ENCODE data around the gene PADI4.

The PADI4 gene

DNA sequence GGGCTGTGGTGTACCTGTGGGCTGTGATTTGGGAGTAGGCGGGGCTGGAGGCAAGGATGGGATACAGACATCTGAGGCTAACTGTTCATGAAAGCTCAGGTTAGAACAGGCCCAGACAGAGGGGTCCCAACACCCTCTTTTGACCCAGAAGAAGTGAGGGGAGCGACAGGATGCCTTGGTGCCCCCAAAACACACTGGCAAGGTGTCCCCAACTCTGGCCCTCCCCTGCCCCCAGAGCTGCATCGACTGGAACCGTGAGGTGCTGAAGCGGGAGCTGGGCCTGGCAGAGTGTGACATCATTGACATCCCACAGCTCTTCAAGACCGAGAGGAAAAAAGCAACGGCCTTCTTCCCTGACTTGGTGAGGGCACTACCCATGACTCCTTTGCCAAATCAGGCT, 27.6 kb upstream of the PADI4 start:
- DNase-seq (ENCODE audit: low spot score): no peak
- H3K27ac ChIP-seq: peak overlapping the region; percentile 87; the same call in 1 of the 2 replicates
- ChIA-PET POLR2A (ENCODE audit: low non-redundant PET) (interaction anchor here (0.6 kb wide), 1 partner anchor 9 kb away, joined by 5 read pairs; no protein-coding TSS in a partner anchor), CTCF (interaction anchor here (0.6 to 0.9 kb wide), 2 partner anchors 154 to 160 kb away, joined by 3 to 4 read pairs; no protein-coding TSS in a partner anchor)
- TF ChIP-seq, protein P1, sequence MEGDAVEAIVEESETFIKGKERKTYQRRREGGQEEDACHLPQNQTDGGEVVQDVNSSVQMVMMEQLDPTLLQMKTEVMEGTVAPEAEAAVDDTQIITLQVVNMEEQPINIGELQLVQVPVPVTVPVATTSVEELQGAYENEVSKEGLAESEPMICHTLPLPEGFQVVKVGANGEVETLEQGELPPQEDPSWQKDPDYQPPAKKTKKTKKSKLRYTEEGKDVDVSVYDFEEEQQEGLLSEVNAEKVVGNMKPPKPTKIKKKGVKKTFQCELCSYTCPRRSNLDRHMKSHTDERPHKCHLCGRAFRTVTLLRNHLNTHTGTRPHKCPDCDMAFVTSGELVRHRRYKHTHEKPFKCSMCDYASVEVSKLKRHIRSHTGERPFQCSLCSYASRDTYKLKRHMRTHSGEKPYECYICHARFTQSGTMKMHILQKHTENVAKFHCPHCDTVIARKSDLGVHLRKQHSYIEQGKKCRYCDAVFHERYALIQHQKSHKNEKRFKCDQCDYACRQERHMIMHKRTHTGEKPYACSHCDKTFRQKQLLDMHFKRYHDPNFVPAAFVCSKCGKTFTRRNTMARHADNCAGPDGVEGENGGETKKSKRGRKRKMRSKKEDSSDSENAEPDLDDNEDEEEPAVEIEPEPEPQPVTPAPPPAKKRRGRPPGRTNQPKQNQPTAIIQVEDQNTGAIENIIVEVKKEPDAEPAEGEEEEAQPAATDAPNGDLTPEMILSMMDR (conservative IDR thresholded peaks at IDR 0.05; ENCODE audit: low read depth): no peak

DNA sequence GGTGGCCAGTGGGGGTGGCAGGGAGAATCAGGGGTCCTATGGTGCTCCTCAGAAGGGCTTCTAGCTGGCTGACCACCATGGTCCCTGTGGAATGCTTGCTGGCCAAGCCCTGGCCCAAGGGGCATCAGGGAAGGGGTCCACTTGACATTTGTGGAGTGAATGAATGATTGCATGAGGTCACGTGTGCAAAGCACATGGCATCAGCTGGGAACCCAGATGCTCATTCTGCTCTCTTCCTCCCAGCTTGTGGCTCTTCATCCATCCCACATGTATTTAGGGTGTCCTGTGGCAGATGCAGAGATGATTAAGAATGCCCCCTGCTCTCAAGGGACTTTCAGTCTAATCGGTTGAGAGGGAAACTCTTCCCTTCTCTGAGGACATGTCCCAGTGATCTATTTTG, 27.1 kb upstream of the PADI4 start:
- CTCF ChIA-PET: interaction anchor here (0.6 to 0.8 kb wide), 2 partner anchors 124 to 161 kb away, joined by 3 to 4 read pairs; no protein-coding TSS in a partner anchor
- POLR2A ChIA-PET (ENCODE audit: low non-redundant PET): no interaction called here
- DNase-seq (ENCODE audit: low spot score): no peak
- TF ChIP-seq, protein P1 (conservative IDR thresholded peaks at IDR 0.05; ENCODE audit: low read depth): no peak
- peak overlapping the region; percentile 87; the same call in 1 of the 2 replicates for H3K27ac ChIP-seq

DNA sequence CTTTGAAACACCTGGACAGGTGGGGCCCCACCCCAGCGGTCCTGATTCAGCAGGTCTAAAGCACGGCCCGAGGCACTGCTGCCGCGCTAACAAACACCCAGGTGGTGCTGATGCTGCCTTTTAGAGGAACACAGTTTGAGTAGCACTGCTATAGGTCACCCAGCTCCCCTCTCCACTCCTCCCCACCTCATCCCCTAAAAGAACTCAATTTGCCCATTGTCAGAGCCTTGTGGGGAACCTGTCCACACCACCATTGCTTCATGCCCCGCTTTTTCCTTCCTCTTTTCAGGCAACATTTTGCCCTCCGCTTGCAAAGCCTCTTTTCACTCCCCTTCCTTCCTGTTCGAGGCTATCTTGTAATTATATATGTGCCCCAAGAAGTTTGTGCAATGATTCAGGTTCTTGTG, 26.2 kb upstream of the PADI4 start:
- ChIA-PET CTCF (interaction anchor here (0.6 to 0.8 kb wide), 3 partner anchors 26 to 124 kb away, joined by 3 to 4 read pairs (median 4); partner anchors contain the start of gene PADI4), POLR2A (ENCODE audit: low non-redundant PET) (no interaction called here)
- TF ChIP-seq, protein P1 (conservative IDR thresholded peaks at IDR 0.05; ENCODE audit: low read depth): no peak
- peak overlapping the region; percentile 6; the same call in 1 of the 2 replicates for H3K27ac ChIP-seq
- no peak for DNase-seq (ENCODE audit: low spot score)

DNA sequence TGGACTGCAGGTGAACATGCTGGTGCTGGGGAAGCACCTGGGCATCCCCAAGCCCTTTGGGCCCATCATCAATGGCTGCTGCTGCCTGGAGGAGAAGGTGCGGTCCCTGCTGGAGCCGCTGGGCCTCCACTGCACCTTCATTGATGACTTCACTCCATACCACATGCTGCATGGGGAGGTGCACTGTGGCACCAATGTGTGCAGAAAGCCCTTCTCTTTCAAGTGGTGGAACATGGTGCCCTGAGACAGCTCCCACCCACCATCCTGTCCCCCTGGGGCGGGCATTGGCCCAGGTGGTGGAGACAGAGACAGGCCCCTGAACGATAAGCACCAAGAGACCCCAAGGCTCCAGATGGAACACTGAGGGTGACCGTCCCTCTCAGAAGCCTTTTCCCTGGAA, 25.2 kb upstream of the PADI4 start:
- ChIA-PET CTCF (interaction anchor here (0.6 kb wide), 1 partner anchor 56 kb away, joined by 3 read pairs; no protein-coding TSS in a partner anchor), POLR2A (ENCODE audit: low non-redundant PET) (no interaction called here)
- DNase-seq (ENCODE audit: low spot score): no peak
- H3K27ac ChIP-seq: no peak overlapping the region
- TF ChIP-seq, protein P1 (conservative IDR thresholded peaks at IDR 0.05; ENCODE audit: low read depth): no peak

DNA sequence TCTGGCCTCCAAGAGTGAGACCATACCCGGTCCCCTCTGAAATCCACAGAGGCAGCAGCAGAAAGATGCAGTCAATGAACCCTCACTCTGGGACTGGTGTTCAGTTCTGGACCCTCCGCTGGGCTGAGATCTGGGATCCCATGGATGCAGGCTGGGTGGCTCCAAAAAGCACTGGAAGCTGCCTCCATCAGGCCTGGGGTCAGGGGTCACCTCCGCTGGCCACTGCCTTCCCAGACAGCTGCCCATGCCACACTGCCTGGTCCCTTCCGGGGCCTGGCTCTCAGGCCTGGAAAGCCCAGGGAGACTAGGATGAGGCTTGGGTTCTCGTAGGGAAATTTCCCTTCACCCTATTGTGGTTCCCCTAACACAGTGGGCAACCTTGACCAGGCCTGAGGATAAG, 21.4 kb upstream of the PADI4 start:
- ChIA-PET POLR2A (ENCODE audit: low non-redundant PET) (no interaction called here), CTCF (interaction anchor here (2.3 kb wide), 1 partner anchor 50 kb away, joined by 9 read pairs; no protein-coding TSS in a partner anchor)
- TF ChIP-seq, protein P1 (conservative IDR thresholded peaks at IDR 0.05; ENCODE audit: low read depth): no peak
- DNase-seq (ENCODE audit: low spot score): no peak
- H3K27ac ChIP-seq: peak overlapping the region; percentile 100

DNA sequence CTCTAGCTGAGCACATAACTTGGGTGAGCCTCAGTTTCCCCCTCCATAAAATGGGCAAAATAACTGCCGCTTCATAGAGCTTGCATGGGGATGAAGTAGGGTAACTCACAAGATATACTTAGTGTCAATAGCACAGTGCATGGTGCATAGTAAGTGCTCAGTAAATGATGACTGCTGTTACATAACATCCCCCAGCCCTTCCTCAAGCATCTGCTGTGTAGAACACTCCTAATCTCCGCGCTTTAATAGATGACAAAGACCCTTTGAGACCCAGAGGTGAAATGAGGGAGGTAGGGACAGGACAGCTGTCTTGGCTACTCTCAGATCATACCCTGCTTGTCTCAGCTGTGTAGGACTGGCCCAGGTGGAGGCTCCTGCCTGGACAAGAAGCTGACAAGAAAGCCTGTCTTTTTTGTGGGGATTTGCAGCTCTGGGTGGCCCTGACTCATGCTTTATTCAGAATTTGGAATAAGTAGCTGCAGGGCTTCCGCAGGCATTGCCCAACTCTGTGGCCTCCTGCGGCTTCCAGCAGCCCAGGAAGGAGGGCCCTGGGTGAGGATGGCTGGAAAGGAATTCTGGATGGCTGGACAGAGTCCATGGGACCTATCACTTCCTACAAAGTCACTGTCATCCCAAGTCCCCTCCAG, 20.7 kb upstream of the PADI4 start:
- CTCF ChIA-PET: interaction anchor here (1.7 to 2.3 kb wide), 2 partner anchors 49 to 161 kb away, joined by 4 to 9 read pairs; no protein-coding TSS in a partner anchor
- peak; percentile 89 for DNase-seq (ENCODE audit: low spot score)
- H3K27ac ChIP-seq: peak overlapping the region; percentile 100
- TF ChIP-seq, protein P1 (conservative IDR thresholded peaks at IDR 0.05; ENCODE audit: low read depth): no peak
- POLR2A ChIA-PET (ENCODE audit: low non-redundant PET): no interaction called here
